Measurements from ENCODE around the gene FAM234B. TPM values are rescaled to one million over a fixed set of nuclear protein-coding genes. Genes with fewer than 3 reads are reported as not detected.

FAM234B gene
- polyA plus RNA-seq, 1 donor from 2014 or later: 20.5 TPM

- Histone ChIP-seq H3K9me2 (ENCODE audit: insufficient read depth, low read length) (no peaks in the 10 kb centered on the region), H3K36me3 (ENCODE audit: insufficient read depth, low read length) (peaks cover 11% of the 10 kb centered on the region), H3K9me3 (ENCODE audit: low read length) (no peaks in the 10 kb centered on the region), H3K4me2 (ENCODE audit: low read length) (no peak overlapping the region), H3K79me2 (replicated peaks; ENCODE audit: insufficient read depth, low read length) (no peaks in the 10 kb centered on the region), H3K27me3 (ENCODE audit: insufficient read depth, low read depth, low read length) (no peaks in the 10 kb centered on the region), H3K9ac (ENCODE audit: low read length) (no peak overlapping the region), H2AFZ (ENCODE audit: low read depth, low read length) (no peak overlapping the region), H3F3A (ENCODE audit: insufficient read depth, low read length, poor library complexity, severe bottlenecking) (no peaks in the 10 kb centered on the region), H4K20me1 (ENCODE audit: insufficient read depth) (no peaks in the 10 kb centered on the region), H3K27ac (ENCODE audit: low read length) (no peak overlapping the region), H3K4me3 (ENCODE audit: low read length) (no peak overlapping the region)
- TF ChIP-seq REST (IDR thresholded peaks at IDR 0.05; ENCODE audit: borderline replicate concordance) (no peak), POLR2AphosphoS5 (IDR thresholded peaks at IDR 0.05) (no peak), TAF1 (IDR thresholded peaks at IDR 0.05; ENCODE audit: low read depth) (no peak), CTCF (IDR thresholded peaks at IDR 0.05; ENCODE audit: poor library complexity, severe bottlenecking) (no peak), SMC3 (conservative IDR thresholded peaks at IDR 0.05; ENCODE audit: poor library complexity) (no peak), MXI1 (conservative IDR thresholded peaks at IDR 0.05; ENCODE audit: poor library complexity, severe bottlenecking) (no peak), RAD21 (conservative IDR thresholded peaks at IDR 0.05) (no peak), EP300 (conservative IDR thresholded peaks at IDR 0.05; ENCODE audit: poor library complexity, severe bottlenecking) (no peak), EZH2 (IDR thresholded peaks at IDR 0.05; ENCODE audit: borderline replicate concordance, insufficient read depth, low read length, poor library complexity, severe bottlenecking) (no peak)
Observed at GRCh38 chr12:13087766-13088165, 43.6 kb downstream of the FAM234B start.

- no peaks in the 10 kb centered on the region for H3F3A ChIP-seq (ENCODE audit: insufficient read depth, low read length, poor library complexity, severe bottlenecking)
- TF ChIP-seq POLR2AphosphoS5 (IDR thresholded peaks at IDR 0.05) (no peak), CTCF (IDR thresholded peaks at IDR 0.05; ENCODE audit: poor library complexity, severe bottlenecking) (no peak), TAF1 (IDR thresholded peaks at IDR 0.05; ENCODE audit: low read depth) (no peak), RAD21 (conservative IDR thresholded peaks at IDR 0.05) (no peak), MXI1 (conservative IDR thresholded peaks at IDR 0.05; ENCODE audit: poor library complexity, severe bottlenecking) (no peak), SMC3 (conservative IDR thresholded peaks at IDR 0.05; ENCODE audit: poor library complexity) (no peak), REST (IDR thresholded peaks at IDR 0.05; ENCODE audit: borderline replicate concordance) (no peak), EP300 (conservative IDR thresholded peaks at IDR 0.05; ENCODE audit: poor library complexity, severe bottlenecking) (no peak), EZH2 (IDR thresholded peaks at IDR 0.05; ENCODE audit: borderline replicate concordance, insufficient read depth, low read length, poor library complexity, severe bottlenecking) (no peak)
- H2AFZ ChIP-seq (ENCODE audit: low read depth, low read length): no peak overlapping the region
- no peaks in the 10 kb centered on the region for H3K27me3 ChIP-seq (ENCODE audit: insufficient read depth, low read depth, low read length)
- H3K4me2 ChIP-seq (ENCODE audit: low read length): no peak overlapping the region
- H3K9me3 ChIP-seq (ENCODE audit: low read length): no peaks in the 10 kb centered on the region
- no peaks in the 10 kb centered on the region for H3K79me2 ChIP-seq (replicated peaks; ENCODE audit: insufficient read depth, low read length)
- H3K9me2 ChIP-seq (ENCODE audit: insufficient read depth, low read length): no peaks in the 10 kb centered on the region
- no peak overlapping the region for H3K27ac ChIP-seq (ENCODE audit: low read length)
- peaks cover 11% of the 10 kb centered on the region for H3K36me3 ChIP-seq (ENCODE audit: insufficient read depth, low read length)
- H3K9ac ChIP-seq (ENCODE audit: low read length): no peak overlapping the region
- H3K4me3 ChIP-seq (ENCODE audit: low read length): no peak overlapping the region
- H4K20me1 ChIP-seq (ENCODE audit: insufficient read depth): no peaks in the 10 kb centered on the region
Observed at GRCh38 chr12:13088496-13088895, 44.3 kb downstream of the FAM234B start.
